Measurements from ENCODE around the gene TNFRSF9. TPM values are rescaled to one million over a fixed set of nuclear protein-coding genes. Genes with fewer than 3 reads are reported as not detected.
"Not testable (repeated sequence)": the region's sequence is repeated elsewhere in the genome, so short reads cannot be mapped to it uniquely, and the experiment has no call there.

The TNFRSF9 gene
- total RNA-seq, 1 donor = under 0.01 TPM

GRCh38 chr1:7921796-7922195, 18.8 kb downstream of the TNFRSF9 start:
- TF ChIP-seq CTCF (IDR thresholded peaks at IDR 0.05; ENCODE audit: insufficient read depth, low read length) = no peak
- DNase-seq (ENCODE audit: low read depth) = no peak
- H3K4me3 ChIP-seq (ENCODE audit: low read depth, low read length) = no peak overlapping the region

- TF ChIP-seq CTCF (IDR thresholded peaks at IDR 0.05; ENCODE audit: insufficient read depth, low read length) = no peak
- H3K4me3 ChIP-seq (ENCODE audit: low read depth, low read length) = no peak overlapping the region
- DNase-seq (ENCODE audit: low read depth) = no peak
Measured at GRCh38 chr1:7919880-7920279, 20.8 kb downstream of the TNFRSF9 start.

DNA sequence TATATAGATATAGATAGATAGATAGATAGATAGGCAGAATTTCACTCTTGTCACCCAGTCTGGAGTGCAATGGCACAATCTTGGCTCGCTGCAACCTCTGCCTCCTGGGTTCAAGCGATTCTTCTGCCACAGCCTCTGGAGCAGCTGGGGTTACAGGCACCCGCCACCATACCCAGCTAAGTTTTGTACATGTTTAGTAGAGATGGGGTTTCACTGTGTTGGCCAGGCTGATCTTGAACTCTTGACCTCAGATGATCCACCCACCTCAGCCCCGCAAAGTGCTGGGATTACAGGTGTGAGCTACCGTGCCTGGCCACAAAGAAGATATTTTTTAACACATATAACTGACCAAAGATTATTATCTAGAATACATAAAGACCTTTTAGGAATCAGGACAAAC, 22.7 kb downstream of the TNFRSF9 start:
- not testable (repeated sequence) for DNase-seq (ENCODE audit: low read depth); H3K4me3 ChIP-seq (ENCODE audit: low read depth, low read length)

GRCh38 chr1:7916501-7916830, 24.2 kb downstream of the TNFRSF9 start:
- no peak for TF ChIP-seq CTCF (IDR thresholded peaks at IDR 0.05; ENCODE audit: insufficient read depth, low read length)
- no peak for DNase-seq (ENCODE audit: low read depth)
- no peak overlapping the region for H3K4me3 ChIP-seq (ENCODE audit: low read depth, low read length)

DNA sequence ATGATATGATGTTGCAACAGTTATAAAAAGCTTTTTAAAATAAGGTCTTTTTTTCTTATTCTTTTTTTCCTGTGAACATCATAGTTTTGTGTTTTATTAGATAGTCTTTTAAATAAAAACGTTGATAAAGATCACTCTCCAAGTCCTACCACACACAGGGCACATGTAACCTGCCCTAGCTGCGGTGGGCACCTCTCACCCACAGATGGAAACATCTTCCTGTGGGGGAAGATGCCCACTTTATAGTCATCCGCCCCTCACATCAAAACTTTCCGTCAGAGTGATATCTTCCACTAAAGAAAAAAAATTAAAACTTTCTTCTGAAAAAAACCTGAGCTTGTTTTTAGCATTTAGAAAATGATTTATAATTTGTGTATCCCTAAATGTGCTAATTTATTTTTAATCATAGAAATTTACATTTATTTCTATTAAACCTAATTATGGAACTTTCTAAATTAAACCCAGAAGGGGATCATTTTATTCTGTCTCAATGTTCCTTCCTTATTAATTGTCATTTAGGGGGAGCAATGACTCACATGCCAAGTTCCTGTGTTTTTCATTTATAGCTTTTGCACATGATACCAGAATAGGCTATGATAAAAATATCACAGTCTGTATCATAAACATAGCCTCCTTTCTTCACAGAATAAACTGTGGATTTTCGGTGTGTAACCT, 24.7 kb downstream of the TNFRSF9 start:
- no peak overlapping the region for H3K4me3 ChIP-seq (ENCODE audit: low read depth, low read length)
- no peak for TF ChIP-seq CTCF (IDR thresholded peaks at IDR 0.05; ENCODE audit: insufficient read depth, low read length)
- DNase-seq (ENCODE audit: low read depth) = no peak

DNA sequence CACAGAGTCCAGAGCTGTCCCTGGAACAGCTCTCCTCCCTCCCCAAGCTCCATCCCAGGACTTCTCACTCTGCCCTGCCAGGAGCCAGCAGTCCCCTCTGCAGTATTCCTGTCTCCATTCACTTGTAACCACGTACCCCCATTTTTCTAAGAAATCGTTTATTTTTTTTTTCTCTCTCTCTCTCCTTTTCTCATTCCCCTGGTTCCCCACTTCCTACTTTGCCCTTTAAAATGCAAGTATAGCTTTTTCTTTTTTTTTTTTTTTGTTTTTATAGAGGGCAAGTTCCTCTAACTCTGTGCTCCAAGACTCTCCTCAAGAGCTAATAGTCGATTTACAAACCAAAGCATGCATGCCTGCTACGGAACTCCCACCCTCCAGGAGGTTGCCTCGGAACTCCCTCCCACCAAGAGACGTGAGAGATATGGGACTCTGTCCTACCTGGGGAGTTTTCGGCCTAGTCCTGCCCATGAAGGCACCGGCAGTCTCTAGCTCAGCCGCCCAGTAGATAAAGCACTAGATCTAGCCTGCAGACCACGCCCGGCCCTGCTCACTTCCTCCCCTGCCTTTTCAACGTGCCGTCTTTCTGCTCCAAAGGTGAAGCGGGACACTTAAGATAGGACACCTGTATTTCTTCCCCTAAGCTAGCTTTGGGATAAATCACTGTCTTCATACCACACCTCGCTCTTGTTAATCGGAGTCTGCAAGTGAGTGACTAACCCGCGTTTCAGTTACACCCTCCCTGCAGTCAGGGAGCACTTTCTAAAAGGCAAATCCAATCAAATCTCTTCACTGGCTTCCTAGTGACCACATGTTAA, 27.7 kb downstream of the TNFRSF9 start:
- no peak overlapping the region for H3K4me3 ChIP-seq (ENCODE audit: low read depth, low read length)
- no peak for DNase-seq (ENCODE audit: low read depth)
- TF ChIP-seq CTCF (IDR thresholded peaks at IDR 0.05; ENCODE audit: insufficient read depth, low read length) = no peak

DNA sequence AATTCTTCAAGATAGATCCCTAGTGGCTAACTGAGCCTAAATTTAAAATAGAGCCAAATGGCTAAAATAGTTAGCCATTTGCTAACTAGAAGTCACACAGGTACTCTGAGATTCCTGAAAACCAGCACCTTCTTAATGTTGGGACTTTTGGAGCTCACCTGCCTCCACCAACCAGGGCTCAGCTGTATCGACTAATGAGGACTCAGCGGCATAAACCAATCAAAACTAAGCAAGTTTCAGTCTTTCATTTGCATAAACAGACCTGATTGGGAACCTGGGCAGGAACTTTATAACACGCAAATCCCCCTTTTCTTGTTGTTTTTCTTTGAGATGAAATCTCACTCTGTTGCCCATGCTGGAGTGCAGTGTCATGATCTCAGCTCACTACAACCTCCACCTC, 28.5 kb downstream of the TNFRSF9 start:
- no peak overlapping the region for H3K4me3 ChIP-seq (ENCODE audit: low read depth, low read length)
- no peak for DNase-seq (ENCODE audit: low read depth)
- TF ChIP-seq CTCF (IDR thresholded peaks at IDR 0.05; ENCODE audit: insufficient read depth, low read length) = no peak
